Adrenal gland (tissue), 5 donors: ENCODE measurements around the gene TPD52L1.

Source experiments
- POLR2A ChIP-seq, 2 donors: fragments of 450-650 bp; IDR thresholded peaks; one replicate each; pipeline ENCODE4 v1.6.1; 2017; ENCODE audit warnings: antibody characterized with exemption in 2 of 2, mild to moderate bottlenecking in 2 of 2, moderate library complexity in 1 of 2
- TF ChIP-seq, protein P1 (sequence below), 6 experiments: fragments of 450-650 bp in 4 of 6; fragments of 200-600 bp in 2 of 6; sonication (generic) in 1 of 6; IDR thresholded peaks; 1 replicate in 5 of 6; 2 replicates in 1 of 6; pipeline versions ENCODE4 v1.5.1 to v1.8.0; 2016 to 2021; ENCODE audit warnings: antibody characterized with exemption in 6 of 6, mild to moderate bottlenecking in 2 of 6, moderate library complexity in 1 of 6
- donor health status: DM: no; HTN: no; CAD: no.

DNA sequence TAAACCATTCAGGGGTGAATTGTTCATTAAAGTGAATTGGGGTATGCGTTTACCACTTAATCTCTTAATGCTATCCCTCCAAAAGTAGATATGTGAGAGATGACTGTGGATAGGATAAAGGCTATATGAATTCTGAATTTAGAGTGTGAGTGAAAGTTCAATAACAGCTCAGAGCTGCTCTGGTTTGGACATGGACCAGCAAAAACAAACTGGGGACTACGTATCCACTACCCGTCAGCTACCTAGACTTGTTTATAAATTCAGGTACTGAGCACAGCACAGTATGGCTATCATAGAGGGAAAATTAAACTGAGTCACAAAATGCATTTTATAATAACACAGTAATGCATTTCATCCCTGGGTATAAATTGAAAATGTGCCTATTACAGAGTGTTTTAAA lies 103.8 kb downstream of the TPD52L1 start:
- TF ChIP-seq, protein P1, sequence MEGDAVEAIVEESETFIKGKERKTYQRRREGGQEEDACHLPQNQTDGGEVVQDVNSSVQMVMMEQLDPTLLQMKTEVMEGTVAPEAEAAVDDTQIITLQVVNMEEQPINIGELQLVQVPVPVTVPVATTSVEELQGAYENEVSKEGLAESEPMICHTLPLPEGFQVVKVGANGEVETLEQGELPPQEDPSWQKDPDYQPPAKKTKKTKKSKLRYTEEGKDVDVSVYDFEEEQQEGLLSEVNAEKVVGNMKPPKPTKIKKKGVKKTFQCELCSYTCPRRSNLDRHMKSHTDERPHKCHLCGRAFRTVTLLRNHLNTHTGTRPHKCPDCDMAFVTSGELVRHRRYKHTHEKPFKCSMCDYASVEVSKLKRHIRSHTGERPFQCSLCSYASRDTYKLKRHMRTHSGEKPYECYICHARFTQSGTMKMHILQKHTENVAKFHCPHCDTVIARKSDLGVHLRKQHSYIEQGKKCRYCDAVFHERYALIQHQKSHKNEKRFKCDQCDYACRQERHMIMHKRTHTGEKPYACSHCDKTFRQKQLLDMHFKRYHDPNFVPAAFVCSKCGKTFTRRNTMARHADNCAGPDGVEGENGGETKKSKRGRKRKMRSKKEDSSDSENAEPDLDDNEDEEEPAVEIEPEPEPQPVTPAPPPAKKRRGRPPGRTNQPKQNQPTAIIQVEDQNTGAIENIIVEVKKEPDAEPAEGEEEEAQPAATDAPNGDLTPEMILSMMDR (IDR thresholded peaks at IDR 0.05) = no peak
- no peak for TF ChIP-seq POLR2A (IDR thresholded peaks at IDR 0.05)
